Uterus (tissue), 4 donors: Measurements from ENCODE around the gene NPHP3. TPM values are rescaled to one million over a fixed set of nuclear protein-coding genes. Genes with fewer than 3 reads are reported as not detected.

Experiments
- DNase-seq, 2 donors: peaks; one replicate each; pipeline ENCODE4 v3.0.0-alpha.2; 2019 to 2020
- H3K27ac ChIP-seq, 2 donors: fragments of 200-600 bp; sonication (generic); 1 replicate in 1 of 2; 2 replicates in 1 of 2; pipeline ENCODE4 v1.5.1; 2016 to 2018
- H3K27me3 ChIP-seq, 2 donors: fragments of 200-600 bp; sonication (generic); one replicate each; pipeline ENCODE4 v1.5.1; 2018 to 2019; ENCODE audit warnings: control low read depth in 1 of 2
- H3K36me3 ChIP-seq, 2 donors: fragments of 200-600 bp; sonication (generic); one replicate each; pipeline ENCODE4 v1.5.1; 2019; ENCODE audit warnings: control low read depth in 1 of 2
- H3K4me1 ChIP-seq, 2 donors: fragments of 200-600 bp; sonication (generic); one replicate each; pipeline ENCODE4 v1.5.1; 2018 to 2019; ENCODE audit warnings: control low read depth in 1 of 2
- H3K4me3 ChIP-seq, 2 donors: fragments of 200-600 bp; sonication (generic); 1 replicate in 1 of 2; 2 replicates in 1 of 2; pipeline ENCODE4 v1.5.1; 2018 to 2019; ENCODE audit warnings: mild to moderate bottlenecking in 1 of 2
- H3K9me3 ChIP-seq, 2 donors: fragments of 200-600 bp; sonication (generic); one replicate each; pipeline ENCODE4 v1.5.1; 2019; ENCODE audit warnings: control low read depth in 1 of 2
- CTCF ChIP-seq, 4 experiments: fragments of 200-600 bp in 2 of 4; fragments of 450-650 bp in 2 of 4; sonication (generic) in 2 of 4; IDR thresholded peaks; one replicate each; pipeline ENCODE4 v1.5.1; 2016 to 2019; ENCODE audit warnings: antibody characterized with exemption in 4 of 4, mild to moderate bottlenecking in 2 of 4, moderate library complexity in 1 of 4
- POLR2A ChIP-seq, 2 donors: fragments of 450-650 bp; IDR thresholded peaks; one replicate each; pipeline ENCODE4 v1.6.1; 2016; ENCODE audit warnings: antibody characterized with exemption in 2 of 2, mild to moderate bottlenecking in 1 of 2, moderate library complexity in 1 of 2
- intact Hi-C: fragments of 100-400 bp; cut with DNase I; formaldehyde crosslinking; loops from one replicate; pipeline ENCODE4 v1.15.1; 2023; ENCODE audit warnings: low total_unique reads
- total RNA-seq, 4 donors: library from RNA; depleted of rRNA in 3 of 4; stranded (reverse); fragments of >200 nt in 3 of 4; gene quantifications; one replicate each; pipeline versions ENCODE4 v1.1.0 to v1.2.4, GENCODE V29; 2014 to 2023
- donor health status: DM: yes; HTN: yes; CAD: no.

NPHP3 gene
- total RNA-seq, 4 donors from 2014 or later = 50.3 to 111 (median 57.8) TPM

- TF ChIP-seq POLR2A (IDR thresholded peaks at IDR 0.05) = no peak
- TF ChIP-seq CTCF (IDR thresholded peaks at IDR 0.05) = no peak
- no peaks in the 10 kb centered on the region for H3K36me3 ChIP-seq
- no peak for DNase-seq
- H3K4me1 ChIP-seq = no peaks in the 10 kb centered on the region
- H3K27me3 ChIP-seq = no peaks in the 10 kb centered on the region
- intact Hi-C loops = no loop called here
- no peak overlapping the region for H3K4me3 ChIP-seq
- H3K27ac ChIP-seq = no peak overlapping the region
- H3K9me3 ChIP-seq = no peaks in the 10 kb centered on the region
These were observed 72.1 kb downstream of the NPHP3 start for GRCh38 chr3:132650153-132650552.

GRCh38 chr3:132645058-132645457 lies 77.2 kb downstream of the NPHP3 start:
- Histone ChIP-seq H3K9me3 (no peaks in the 10 kb centered on the region), H3K36me3 (no peaks in the 10 kb centered on the region), H3K27ac (no peak overlapping the region), H3K4me3 (no peak overlapping the region), H3K4me1 (no peaks in the 10 kb centered on the region), H3K27me3 (no peaks in the 10 kb centered on the region)
- intact Hi-C loops = no loop called here
- TF ChIP-seq CTCF (IDR thresholded peaks at IDR 0.05) (no peak), POLR2A (IDR thresholded peaks at IDR 0.05) (no peak)
- DNase-seq = no peak

GRCh38 chr3:132643366-132643765 lies 78.8 kb downstream of the NPHP3 start:
- no peaks in the 10 kb centered on the region for H3K4me1 ChIP-seq
- intact Hi-C loops = loop anchor here (5.0 kb wide), 1 partner anchor 106 kb away; no protein-coding TSS in a partner anchor
- no peaks in the 10 kb centered on the region for H3K27me3 ChIP-seq
- H3K27ac ChIP-seq = no peak overlapping the region
- no peak for DNase-seq
- no peak for TF ChIP-seq CTCF (IDR thresholded peaks at IDR 0.05)
- TF ChIP-seq POLR2A (IDR thresholded peaks at IDR 0.05) = no peak
- no peaks in the 10 kb centered on the region for H3K9me3 ChIP-seq
- H3K4me3 ChIP-seq = no peak overlapping the region
- H3K36me3 ChIP-seq = no peaks in the 10 kb centered on the region

- intact Hi-C loops = loop anchor here (5.0 kb wide), 1 partner anchor 105 kb away; no protein-coding TSS in a partner anchor
- Histone ChIP-seq H3K36me3 (no peaks in the 10 kb centered on the region), H3K4me1 (no peaks in the 10 kb centered on the region)
These were observed 79.7 kb downstream of the NPHP3 start for GRCh38 chr3:132642539-132642847.

More at GRCh38 chr3:132642539-132642847, 79.7 kb downstream of the NPHP3 start:
- no peak overlapping the region for H3K27ac ChIP-seq
- H3K4me3 ChIP-seq = no peak overlapping the region
- no peaks in the 10 kb centered on the region for H3K27me3 ChIP-seq
- TF ChIP-seq CTCF (IDR thresholded peaks at IDR 0.05) (peak in 1 of 4 experiments; percentile 1), POLR2A (IDR thresholded peaks at IDR 0.05) (no peak)
- no peaks in the 10 kb centered on the region for H3K9me3 ChIP-seq
- DNase-seq = no peak
